Hematopoietic multipotent progenitor cell treated with erythropoietin and hydrocortisone succinate and interleukin-3 and kit ligand, for 6 days (in vitro differentiated cells): ENCODE data around the gene LDB2.

ENCODE experiments used
- DNase-seq: peaks from one replicate; pipeline ENCODE4 v3.0.0-alpha.2; 2015

The LDB2 gene

GRCh38 chr4:16715482-16715881, 183.0 kb downstream of the LDB2 start:
- DNase-seq: no peak

GRCh38 chr4:16714191-16714590, 184.3 kb downstream of the LDB2 start:
- DNase-seq: no peak

GRCh38 chr4:16713696-16714095, 184.7 kb downstream of the LDB2 start:
- DNase-seq: no peak

GRCh38 chr4:16713271-16713670, 185.2 kb downstream of the LDB2 start:
- DNase-seq: no peak

- DNase-seq: no peak
Measured at GRCh38 chr4:16710198-16710597, 188.2 kb downstream of the LDB2 start.

DNA sequence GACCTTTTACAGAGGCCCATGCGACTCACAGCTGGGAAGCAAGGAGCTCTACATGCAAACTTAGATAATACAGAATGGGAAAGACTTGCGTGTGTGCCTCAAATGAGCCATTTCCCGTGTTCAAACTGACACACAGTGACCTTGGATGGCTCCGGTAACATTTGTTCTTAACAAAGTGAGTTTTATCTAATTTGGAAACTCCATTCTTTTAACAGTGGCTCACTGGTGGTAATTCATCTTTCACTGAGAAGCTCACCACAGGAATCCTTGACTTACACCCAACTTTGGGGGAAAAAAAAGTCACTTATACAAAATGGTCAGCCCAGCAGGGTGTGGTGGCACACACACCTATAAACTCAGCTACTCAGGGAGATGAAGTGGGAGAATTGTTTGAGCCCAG, 190.6 kb downstream of the LDB2 start:
- no peak for DNase-seq

DNA sequence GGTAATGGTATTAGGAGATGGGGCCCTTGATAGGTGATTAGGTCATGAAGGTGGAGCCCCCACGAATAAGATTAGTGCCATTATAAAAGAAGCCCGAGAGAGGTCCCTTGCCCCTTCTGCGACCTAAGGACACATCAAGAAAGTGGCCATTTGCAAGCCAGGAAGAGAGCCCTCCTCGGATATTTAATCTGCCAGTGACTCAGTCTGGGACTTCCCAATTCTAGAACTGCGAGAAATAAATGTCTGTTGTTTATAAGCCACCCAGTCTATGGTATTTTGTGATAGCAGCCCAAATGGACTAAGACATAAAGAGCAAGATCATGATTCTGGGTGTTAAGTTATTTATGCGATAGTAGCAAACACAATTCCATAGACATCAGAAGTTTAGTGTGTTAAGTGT, 192.2 kb downstream of the LDB2 start:
- no peak for DNase-seq

- no peak for DNase-seq
Measured at GRCh38 chr4:16705341-16705740, 193.1 kb downstream of the LDB2 start.

- no peak for DNase-seq
Measured at GRCh38 chr4:16704489-16704888, 194.0 kb downstream of the LDB2 start.

DNA sequence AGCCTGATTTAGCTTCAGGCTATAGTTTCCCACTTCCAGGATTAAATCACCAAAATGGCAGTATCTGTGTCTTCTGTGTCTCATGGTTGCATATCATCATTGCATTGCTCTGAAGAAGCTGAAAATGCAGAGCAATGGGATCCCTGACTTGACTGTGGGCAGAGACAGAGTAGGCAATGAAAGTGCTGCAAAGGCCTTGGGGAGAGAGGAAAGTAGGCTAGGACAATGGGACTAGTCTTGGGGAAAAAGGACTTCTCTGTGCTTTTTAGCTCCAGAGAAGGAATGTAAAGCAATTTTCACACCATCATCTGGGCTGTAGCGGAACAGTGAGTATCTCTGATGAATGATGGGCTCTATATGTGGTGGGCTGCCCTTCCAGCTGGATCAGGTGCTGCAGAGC, 202.5 kb downstream of the LDB2 start:
- no peak for DNase-seq

DNA sequence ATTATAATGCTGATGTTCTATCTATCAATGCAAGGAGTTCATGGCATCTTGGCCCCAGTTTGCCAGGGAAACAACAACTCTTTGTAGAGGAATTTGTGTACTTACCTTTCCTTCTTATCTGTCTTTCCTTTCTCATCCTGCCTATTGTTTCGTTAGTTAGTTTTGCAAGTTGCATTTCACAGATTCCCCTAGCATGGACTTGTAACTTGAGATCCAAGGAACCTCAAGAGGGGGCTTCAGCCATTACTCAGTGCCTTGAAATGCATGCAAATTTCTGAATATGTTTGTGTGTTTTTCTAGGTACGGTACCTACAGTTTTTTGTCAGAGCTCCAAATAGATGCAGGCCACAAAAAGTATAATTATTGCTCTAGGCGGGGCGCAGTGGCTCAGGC, 203.6 kb downstream of the LDB2 start:
- DNase-seq: no peak

DNA sequence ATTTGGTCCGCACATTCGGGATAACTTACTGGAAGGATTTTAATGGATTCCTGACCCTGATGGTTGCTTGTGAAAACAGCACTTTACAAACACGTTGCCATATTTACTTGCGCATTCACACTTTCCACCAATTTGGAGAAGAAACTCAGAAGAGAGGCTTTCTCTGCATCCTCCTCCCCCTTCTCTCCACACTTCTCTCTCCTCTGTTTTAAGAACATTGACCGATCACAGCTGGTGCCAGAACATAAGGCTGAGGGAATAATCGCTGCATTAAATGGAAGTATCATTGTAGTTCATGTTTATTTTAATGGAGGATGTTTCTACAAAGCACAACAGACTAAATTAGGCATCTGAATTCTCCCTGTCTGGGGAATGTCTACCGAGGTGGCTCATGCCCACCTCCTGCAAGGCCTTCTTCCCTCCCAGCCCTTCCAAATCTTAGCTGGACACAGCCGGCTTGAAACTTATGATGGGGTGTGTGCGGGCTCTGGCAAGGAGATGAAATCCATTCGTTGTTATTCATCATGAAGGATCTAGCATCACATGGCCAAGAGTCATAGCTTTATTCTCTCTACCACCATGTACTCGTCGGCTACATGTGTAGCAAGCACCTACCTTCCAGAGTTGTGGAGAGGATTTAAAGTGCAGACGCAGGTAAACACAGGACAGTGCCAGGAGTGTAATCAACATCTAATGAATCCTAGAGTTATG, 204.1 kb downstream of the LDB2 start:
- no peak for DNase-seq

GRCh38 chr4:16693641-16694040, 204.8 kb downstream of the LDB2 start:
- DNase-seq: no peak

- no peak for DNase-seq
Measured at GRCh38 chr4:16692961-16693506, 205.4 kb downstream of the LDB2 start.

- no peak for DNase-seq
Measured at GRCh38 chr4:16692524-16692923, 205.9 kb downstream of the LDB2 start.

- no peak for DNase-seq
Measured at GRCh38 chr4:16692046-16692445, 206.4 kb downstream of the LDB2 start.

GRCh38 chr4:16691450-16691849, 207.0 kb downstream of the LDB2 start:
- DNase-seq: no peak

DNA sequence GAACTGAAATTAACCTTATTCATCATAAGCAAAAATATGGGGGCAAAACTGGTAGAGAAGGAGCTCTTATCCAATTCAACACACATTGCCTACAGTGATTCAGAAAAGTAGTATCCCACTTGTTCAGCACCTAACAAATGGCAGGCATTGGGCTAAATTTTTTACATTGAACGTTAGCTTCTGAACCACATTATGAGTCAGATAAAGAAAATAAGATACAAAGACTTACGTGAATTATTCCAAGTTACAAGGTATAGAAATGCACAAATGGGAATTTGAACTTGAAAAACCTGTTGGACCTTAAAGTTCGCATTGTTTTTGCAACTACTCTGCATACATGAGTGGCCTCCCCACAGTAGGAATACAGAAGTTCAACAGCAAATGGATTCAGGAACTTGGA, 210.6 kb downstream of the LDB2 start:
- no peak for DNase-seq

DNA sequence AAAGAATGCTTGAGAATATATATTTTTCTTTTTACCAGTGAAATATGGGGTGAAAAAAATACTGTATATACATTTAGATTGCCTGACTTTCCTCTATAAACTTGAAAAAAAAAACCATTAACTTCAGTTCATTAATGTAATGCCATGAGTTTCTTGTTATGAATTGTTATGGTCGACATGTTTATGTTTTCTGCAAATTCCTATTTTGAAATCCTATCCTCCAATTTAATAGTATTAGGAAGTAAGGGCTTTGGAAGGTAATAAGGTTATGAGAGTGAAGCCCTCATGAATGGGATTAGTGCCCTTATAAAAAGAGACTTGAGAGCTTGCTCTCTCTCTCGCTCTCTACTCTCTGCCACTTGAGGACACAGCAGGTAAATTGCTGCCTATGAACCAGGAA, 211.4 kb downstream of the LDB2 start:
- no peak for DNase-seq

DNA sequence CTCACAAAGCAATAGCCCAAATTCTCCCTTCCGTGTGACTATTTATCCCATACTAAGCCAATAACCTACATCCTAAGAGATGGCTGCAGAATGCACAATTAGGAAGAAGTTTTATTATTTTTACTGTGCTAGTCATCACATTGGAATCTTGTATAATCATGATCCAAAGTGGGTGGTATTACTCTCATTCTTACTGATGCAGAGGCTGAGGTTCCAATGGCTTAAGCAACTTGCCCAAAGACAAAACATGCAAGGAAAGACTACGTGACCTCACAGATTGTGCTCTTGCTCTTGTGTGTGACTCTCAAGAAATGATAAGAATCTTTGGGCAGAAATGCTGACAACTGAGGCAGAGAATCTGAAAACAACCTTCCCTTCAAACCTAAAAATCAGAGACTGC, 212.2 kb downstream of the LDB2 start:
- no peak for DNase-seq

DNA sequence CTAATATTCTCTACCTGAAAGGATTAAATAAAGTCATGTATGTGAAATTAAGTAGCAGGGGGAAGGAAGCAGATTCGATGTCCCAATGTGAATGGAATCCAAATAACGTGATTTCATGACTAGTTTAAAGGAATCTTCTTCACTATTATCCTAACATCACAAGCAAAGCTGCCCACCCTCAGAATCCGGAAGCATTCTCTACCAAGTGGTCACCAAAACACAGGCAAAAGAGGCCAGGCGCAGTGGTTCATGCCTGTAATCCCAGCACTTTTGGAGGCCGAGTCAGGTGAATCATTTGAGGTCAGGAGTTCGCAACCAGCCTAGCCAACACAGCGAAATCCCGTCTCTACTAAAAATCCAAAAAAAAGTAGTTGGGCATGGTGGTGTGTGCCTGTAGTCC, 212.9 kb downstream of the LDB2 start:
- no peak for DNase-seq

- DNase-seq: no peak
Measured at GRCh38 chr4:16684935-16685334, 213.5 kb downstream of the LDB2 start.

DNA sequence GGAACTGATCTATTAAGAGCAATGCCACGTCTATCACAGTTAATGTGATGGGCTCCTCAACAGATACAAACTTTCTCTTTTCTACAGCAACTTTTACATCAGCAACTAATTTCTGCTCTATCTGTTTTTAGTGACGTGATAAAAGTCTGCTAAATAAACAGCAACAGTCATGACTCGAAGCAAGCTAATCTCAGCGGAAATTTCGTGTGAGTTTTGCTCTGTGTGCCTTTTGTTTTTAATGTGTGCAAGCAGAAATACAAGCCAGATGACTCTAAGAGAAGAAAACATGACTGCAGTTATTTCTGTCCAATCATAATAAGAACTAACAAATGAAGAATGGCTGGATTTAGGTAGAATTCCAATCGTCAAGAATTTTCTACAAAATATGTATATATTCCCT, 214.3 kb downstream of the LDB2 start:
- DNase-seq: no peak

DNA sequence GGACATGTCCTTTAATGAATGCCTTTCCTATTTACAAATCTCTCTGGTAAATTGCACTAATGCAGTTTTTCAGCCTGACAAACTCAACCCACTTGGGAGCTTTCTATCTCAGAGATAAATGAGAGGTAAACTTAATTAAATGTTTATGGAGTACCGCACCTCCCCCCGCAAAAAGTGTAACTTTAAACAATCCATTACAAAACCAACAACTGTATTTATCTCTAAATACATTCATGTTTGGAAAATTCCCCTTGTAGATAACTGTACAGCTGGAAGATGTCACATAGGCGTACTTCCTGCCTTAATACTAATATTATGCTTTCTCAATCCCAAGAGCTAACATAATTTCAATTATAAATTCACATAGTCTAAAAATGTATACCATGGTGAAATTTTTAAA, 215.5 kb downstream of the LDB2 start:
- DNase-seq: no peak
